Heart left ventricle (tissue), 16 donors: ENCODE measurements around the gene MEGF11. TPM values are rescaled to one million over a fixed set of nuclear protein-coding genes. Genes with fewer than 3 reads are reported as not detected.
A peak's percentile ranks its signal among the peaks of the same experiment; 100 is the strongest.
"Not testable (repeated sequence)": the region's sequence is repeated elsewhere in the genome, so short reads cannot be mapped to it uniquely, and the experiment has no call there.

Experiments
- ATAC-seq, 4 donors: fragments of 200-7000 bp; cut with Tn5 transposase; one replicate each; pipeline ENCODE4 v1.9.1; 2020 to 2022; ENCODE audit warnings: moderate library complexity in 4 of 4, mild to moderate bottlenecking in 3 of 4, moderate number of reproducible peaks in 1 of 4
- DNase-seq, 5 donors: peaks; one replicate each; pipeline ENCODE4 v3.0.0-alpha.2; 2020
- H3K27ac ChIP-seq, 12 donors: fragments of 200-600 bp; sonication (generic) in 4 of 12; one replicate each; pipeline versions ENCODE4 v1.5.0 to v1.8.0; 2016 to 2022; ENCODE audit warnings: mild to moderate bottlenecking in 2 of 12
- H3K27me3 ChIP-seq, 9 donors: fragments of 200-600 bp; sonication (generic) in 2 of 9; one replicate each; pipeline versions ENCODE4 v1.5.1 to v1.8.0; 2016 to 2022; ENCODE audit warnings: mild to moderate bottlenecking in 3 of 9
- H3K36me3 ChIP-seq, 9 donors: fragments of 200-600 bp; sonication (generic) in 2 of 9; one replicate each; pipeline versions ENCODE4 v1.5.0 to v1.8.0; 2018 to 2022; ENCODE audit warnings: mild to moderate bottlenecking in 2 of 9
- H3K4me1 ChIP-seq, 12 donors: fragments of 200-600 bp; sonication (generic) in 4 of 12; one replicate each; pipeline versions ENCODE4 v1.5.0 to v1.8.0; 2016 to 2022; ENCODE audit warnings: mild to moderate bottlenecking in 3 of 12
- H3K4me3 ChIP-seq, 12 donors: fragments of 200-600 bp; sonication (generic) in 4 of 12; one replicate each; pipeline versions ENCODE4 v1.5.0 to v1.8.0; 2017 to 2022; ENCODE audit warnings: mild to moderate bottlenecking in 9 of 12, moderate library complexity in 4 of 12
- H3K9me3 ChIP-seq, 12 donors: fragments of 200-600 bp; sonication (generic) in 4 of 12; one replicate each; pipeline versions ENCODE4 v1.5.0 to v1.8.0; 2016 to 2022; ENCODE audit warnings: mild to moderate bottlenecking in 1 of 12
- POLR2A ChIP-seq, 2 donors: fragments of 450-650 bp; IDR thresholded peaks; one replicate each; pipeline ENCODE4 v1.6.1; 2017; ENCODE audit warnings: antibody characterized with exemption in 2 of 2, mild to moderate bottlenecking in 2 of 2, moderate library complexity in 2 of 2
- WGBS, 4 donors: extraction: QIAGEN DNeasy Blood & Tissue Kit in 2 of 4; methylation state at CpG; one replicate each; pipeline versions ENCODE4 v1.1.5 to v1.1.7; 2013 to 2018; 5-methylcytosine and 5-hydroxymethylcytosine counted together
- intact Hi-C, 10 donors: fragments of 100-400 bp; cut with DNase I; formaldehyde crosslinking; loops; one replicate each; pipeline versions ENCODE4 v1.11.1 to v1.14.2; 2022
- polyA plus RNA-seq, 2 donors: library from polyadenylated mRNA; stranded (reverse); fragments of 200-250 nt; gene quantifications; one replicate each; pipeline ENCODE4 v1.2.3, GENCODE V29; 2013
- total RNA-seq, 9 donors: library from RNA; depleted of rRNA in 2 of 9; stranded (reverse); fragments of >200 nt in 2 of 9; fragmentation: NEBNext Ultra II Directional in 3 of 9; extraction: Animal tissue kit (Norgen Biotek cat#: 25700) in 3 of 9; gene quantifications; one replicate each; pipeline versions ENCODE4 v1.1.0 to v1.2.4, GENCODE V29; 2016 to 2023
- TF ChIP-seq, protein P1 (sequence below), 12 donors: fragments of 200-600 bp; sonication (generic) in 4 of 12; IDR thresholded peaks; one replicate each; pipeline versions ENCODE4 v1.5.0 to v1.8.0; 2018 to 2022; ENCODE audit warnings: antibody characterized with exemption in 12 of 12, mild to moderate bottlenecking in 5 of 12
- donor health status: ischemic (EF 13 %, LVEDD 7.1; RV severe dilation, severe dysfunction).
- donor health status: healthy with polysubstance abuse.
- donor health status: DM: no; HTN: yes; CAD: no.
- donor health status: DM: no; HTN: no; CAD: no.
- donor health status: ischemic (EF 25% LVEDD 6.9; RV normal size, moderate dysfunction).
- donor health status: ischemic (EF 25% LVEDD 5.7; RV mildly dilated, moderate dysfunction).
- donor health status: healthy.
- donor health status: DM: yes; HTN: yes; CAD: no.
- donor health status: ischemic (EF 35%, LVEDD 5.7; RV mildly dilated, moderate dysfunction).
- donor health status: nonischemic (EF 11% LVEDD 7.7; RV severe dilation, severe dysfunction).
- donor health status: DM: yes; HTN: yes; CAD: no.
- donor health status: PGD.
- donor health status: ischemic (EF 29% LVEDD 5.4; RV normal size, mild dysfunction).
- donor health status: nonischemic (EF 23%, LVEDD 6.1; RV moderate dilation, normal function).

MEGF11 gene
- total and polyA plus RNA-seq, 11 donors: 0.07 TPM; not detected in 10

DNA sequence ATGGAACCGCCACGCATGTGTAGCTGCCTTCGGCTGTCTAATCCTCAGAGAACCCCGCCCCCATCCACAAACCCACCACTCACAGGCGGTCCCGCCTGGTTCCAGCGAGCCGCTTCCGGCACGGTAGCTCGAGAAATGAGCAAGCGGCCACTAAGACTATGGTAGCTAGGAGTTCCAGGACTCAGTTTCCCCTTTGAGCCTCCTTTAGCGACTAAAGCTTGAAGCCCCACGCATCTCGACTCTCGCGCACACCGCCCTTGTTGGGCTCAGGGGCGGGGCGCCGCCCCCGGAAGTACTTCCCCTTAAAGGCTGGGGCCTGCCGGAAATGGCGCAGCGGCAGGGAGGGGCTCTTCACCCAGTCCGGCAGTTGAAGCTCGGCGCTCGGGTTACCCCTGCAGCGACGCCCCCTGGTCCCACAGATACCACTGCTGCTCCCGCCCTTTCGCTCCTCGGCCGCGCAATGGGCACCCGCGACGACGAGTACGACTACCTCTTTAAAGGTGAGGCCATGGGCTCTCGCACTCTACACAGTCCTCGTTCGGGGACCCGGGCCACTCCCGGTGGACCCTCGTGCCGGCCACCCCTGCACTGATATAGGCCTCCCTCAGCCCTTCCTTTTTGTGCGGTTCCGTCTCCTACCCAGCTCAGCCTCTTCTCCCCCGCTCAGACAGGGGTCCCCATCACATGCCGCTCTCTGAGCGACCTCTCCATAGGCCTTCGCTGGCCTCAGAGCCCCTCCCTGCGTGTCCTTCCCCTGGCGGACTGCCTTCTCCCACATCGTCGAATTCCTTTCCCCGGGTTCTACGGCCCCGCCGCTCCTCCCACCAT is 384.2 kb downstream of the MEGF11 start, which contains the start of gene RAB11A:
Gene RAB11A (plus strand): TSS at position 366 of the 828 bp plus-strand sequence. CDS start 95 bp downstream, at position 461.
- DNase-seq: peak; percentile 95 to 98 (median 98)
- H3K27ac ChIP-seq: peak within 1 kb of the TSS; percentile 86 to 97 (median 94)
- no peaks in the 10 kb centered on the region for H3K27me3 ChIP-seq
- peak; percentile 47 to 88 for TF ChIP-seq POLR2A (IDR thresholded peaks at IDR 0.05)
- TF ChIP-seq, protein P1, sequence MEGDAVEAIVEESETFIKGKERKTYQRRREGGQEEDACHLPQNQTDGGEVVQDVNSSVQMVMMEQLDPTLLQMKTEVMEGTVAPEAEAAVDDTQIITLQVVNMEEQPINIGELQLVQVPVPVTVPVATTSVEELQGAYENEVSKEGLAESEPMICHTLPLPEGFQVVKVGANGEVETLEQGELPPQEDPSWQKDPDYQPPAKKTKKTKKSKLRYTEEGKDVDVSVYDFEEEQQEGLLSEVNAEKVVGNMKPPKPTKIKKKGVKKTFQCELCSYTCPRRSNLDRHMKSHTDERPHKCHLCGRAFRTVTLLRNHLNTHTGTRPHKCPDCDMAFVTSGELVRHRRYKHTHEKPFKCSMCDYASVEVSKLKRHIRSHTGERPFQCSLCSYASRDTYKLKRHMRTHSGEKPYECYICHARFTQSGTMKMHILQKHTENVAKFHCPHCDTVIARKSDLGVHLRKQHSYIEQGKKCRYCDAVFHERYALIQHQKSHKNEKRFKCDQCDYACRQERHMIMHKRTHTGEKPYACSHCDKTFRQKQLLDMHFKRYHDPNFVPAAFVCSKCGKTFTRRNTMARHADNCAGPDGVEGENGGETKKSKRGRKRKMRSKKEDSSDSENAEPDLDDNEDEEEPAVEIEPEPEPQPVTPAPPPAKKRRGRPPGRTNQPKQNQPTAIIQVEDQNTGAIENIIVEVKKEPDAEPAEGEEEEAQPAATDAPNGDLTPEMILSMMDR (IDR thresholded peaks at IDR 0.05): peak in 11 of 12 donors; percentile 6 to 67 (median 43)
- peak within 1 kb of the TSS; percentile 70 to 98 (median 88) for H3K4me3 ChIP-seq
- peak; percentile 98 to 99 (median 99) for ATAC-seq
- no peaks in the 10 kb centered on the region for H3K9me3 ChIP-seq
- peaks cover 0 to 38% (median 19%) of the 10 kb centered on the region in 12 donors for H3K4me1 ChIP-seq
- intact Hi-C loops: loop anchor here in 5 of 10 donors (1.0 to 5.0 kb wide), 6 partner anchors 37 to 258 kb away; partner anchors contain the start of genes DENND4A (in 3 of the 5) and INTS14 (in 1 of the 5)
- peaks cover 0 to 3% (median 0%) of the 10 kb centered on the region in 9 donors for H3K36me3 ChIP-seq
- 0 to 1% (median 1%) methylated on average over 58 to 62 of the region's 62 CpGs for WGBS, 4 donors

DNA sequence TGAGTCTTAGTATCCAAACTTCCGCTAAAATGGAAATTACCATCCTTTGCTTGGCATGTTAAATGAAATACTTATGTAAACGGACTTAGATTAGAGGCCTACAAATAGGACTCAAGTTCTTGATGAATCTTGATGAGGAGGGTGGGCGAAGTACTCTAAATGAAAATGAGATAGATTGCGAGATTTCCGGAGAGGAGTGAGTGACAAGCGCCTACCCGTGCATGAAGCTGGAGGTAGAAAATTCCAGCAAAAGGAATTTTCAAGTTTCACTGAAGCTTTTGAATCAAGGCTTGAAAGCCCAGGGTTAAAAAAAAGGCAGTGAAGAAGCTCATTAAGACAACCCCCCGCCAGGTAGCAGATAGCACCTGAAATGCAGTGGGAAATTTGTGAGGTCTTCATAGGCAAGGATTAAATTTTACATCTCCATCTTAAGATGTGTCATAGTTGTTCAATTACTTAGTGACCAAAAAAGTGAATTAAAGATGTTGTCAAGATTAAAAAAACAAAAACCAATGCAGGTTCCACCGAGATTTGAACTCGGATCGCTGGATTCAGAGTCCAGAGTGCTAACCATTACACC is 384.9 kb downstream of the MEGF11 start:
- 65% methylated on average over 11 of the region's 11 CpGs for WGBS, 4 donors
- no peak for ATAC-seq
- no peak for DNase-seq
- no peaks in the 10 kb centered on the region for H3K9me3 ChIP-seq
- peak overlapping the region; percentile 86 to 97 (median 94) for H3K27ac ChIP-seq
- no peak for TF ChIP-seq POLR2A (IDR thresholded peaks at IDR 0.05)
- TF ChIP-seq, protein P1 (IDR thresholded peaks at IDR 0.05): no peak
- H3K4me1 ChIP-seq: peaks cover 0 to 35% (median 19%) of the 10 kb centered on the region in 12 donors
- no peaks in the 10 kb centered on the region for H3K36me3 ChIP-seq
- intact Hi-C loops: loop anchor here in 5 of 10 donors (1.0 to 5.0 kb wide), 6 partner anchors 36 to 257 kb away; partner anchors contain the start of genes DENND4A (in 3 of the 5) and INTS14 (in 1 of the 5)
- H3K4me3 ChIP-seq: peak overlapping the region; percentile 70 to 98 (median 88)
- H3K27me3 ChIP-seq: no peaks in the 10 kb centered on the region

DNA sequence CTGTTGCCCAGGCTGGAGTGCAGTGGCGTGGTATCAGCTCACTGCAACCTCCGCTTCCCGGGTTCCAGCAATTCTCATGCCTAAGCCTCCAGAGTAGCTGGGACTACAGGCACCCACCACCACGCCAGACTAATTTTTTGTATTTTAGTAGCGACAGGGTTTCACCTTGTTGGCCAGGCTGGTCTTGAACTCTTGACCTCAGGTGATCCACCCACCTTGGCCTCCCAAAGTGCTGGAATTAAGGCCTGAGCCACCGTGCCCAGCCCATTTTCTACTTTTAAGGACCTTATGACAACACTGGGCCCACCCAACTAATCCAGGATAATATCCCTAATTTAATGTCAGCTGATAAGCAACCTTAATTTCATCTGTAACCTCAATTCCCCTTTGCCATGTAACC is 385.6 kb downstream of the MEGF11 start:
- not testable (repeated sequence) for H3K27me3 ChIP-seq, H3K4me3 ChIP-seq, H3K27ac ChIP-seq, DNase-seq, H3K9me3 ChIP-seq, ATAC-seq, H3K36me3 ChIP-seq
- H3K4me1 ChIP-seq: peaks cover 0 to 28% (median 18%) of the 10 kb centered on the region in 12 donors
- WGBS, 4 donors: 94 to 97% (median 95%) methylated on average over 6 of the region's 6 CpGs
- intact Hi-C loops: loop anchor here in 4 of 10 donors (2.0 to 5.0 kb wide), 3 partner anchors 35 to 76 kb away; partner anchors contain the start of gene DENND4A (in 2 of the 4)

DNA sequence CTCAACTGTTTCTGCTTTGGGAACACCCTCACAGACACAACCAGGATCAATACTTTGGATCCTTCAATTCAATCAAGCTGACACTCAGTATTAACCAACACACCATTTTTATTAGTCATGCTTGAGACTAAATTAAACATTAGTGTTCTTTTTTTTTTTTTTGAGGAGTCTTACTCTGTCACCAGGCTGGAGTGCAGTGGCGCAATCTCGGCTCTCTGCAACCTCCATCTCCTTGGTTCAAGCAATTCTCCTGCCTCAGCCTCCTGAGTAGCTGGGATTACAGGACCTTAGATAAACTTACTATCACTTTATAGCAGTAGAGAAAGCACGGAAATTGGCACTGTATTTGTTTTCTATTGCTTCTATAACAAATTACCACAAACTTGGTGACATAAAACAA is 386.3 kb downstream of the MEGF11 start:
- H3K4me3 ChIP-seq: no peak overlapping the region
- no peaks in the 10 kb centered on the region for H3K9me3 ChIP-seq
- intact Hi-C loops: loop anchor here in 3 of 10 donors (5.0 kb wide), 2 partner anchors 35 to 75 kb away; partner anchors contain the start of gene DENND4A (in 2 of the 3)
- ATAC-seq (no peak), DNase-seq (no peak)
- H3K27me3 ChIP-seq: no peaks in the 10 kb centered on the region
- no peaks in the 10 kb centered on the region for H3K36me3 ChIP-seq
- H3K4me1 ChIP-seq: peaks cover 0 to 25% (median 14%) of the 10 kb centered on the region in 12 donors
- H3K27ac ChIP-seq: no peak overlapping the region
- WGBS, 4 donors: 89 to 99% (median 96%) methylated on average over 3 of the region's 3 CpGs
- TF ChIP-seq, protein P1 (IDR thresholded peaks at IDR 0.05): no peak
- TF ChIP-seq POLR2A (IDR thresholded peaks at IDR 0.05): no peak
